Measurements from ENCODE around the gene NLRP1. TPM values are rescaled to one million over a fixed set of nuclear protein-coding genes. Genes with fewer than 3 reads are reported as not detected.

The NLRP1 gene
- total RNA-seq, 2 donors from 2014 or later, result 11.4 to 16.5 TPM

DNA sequence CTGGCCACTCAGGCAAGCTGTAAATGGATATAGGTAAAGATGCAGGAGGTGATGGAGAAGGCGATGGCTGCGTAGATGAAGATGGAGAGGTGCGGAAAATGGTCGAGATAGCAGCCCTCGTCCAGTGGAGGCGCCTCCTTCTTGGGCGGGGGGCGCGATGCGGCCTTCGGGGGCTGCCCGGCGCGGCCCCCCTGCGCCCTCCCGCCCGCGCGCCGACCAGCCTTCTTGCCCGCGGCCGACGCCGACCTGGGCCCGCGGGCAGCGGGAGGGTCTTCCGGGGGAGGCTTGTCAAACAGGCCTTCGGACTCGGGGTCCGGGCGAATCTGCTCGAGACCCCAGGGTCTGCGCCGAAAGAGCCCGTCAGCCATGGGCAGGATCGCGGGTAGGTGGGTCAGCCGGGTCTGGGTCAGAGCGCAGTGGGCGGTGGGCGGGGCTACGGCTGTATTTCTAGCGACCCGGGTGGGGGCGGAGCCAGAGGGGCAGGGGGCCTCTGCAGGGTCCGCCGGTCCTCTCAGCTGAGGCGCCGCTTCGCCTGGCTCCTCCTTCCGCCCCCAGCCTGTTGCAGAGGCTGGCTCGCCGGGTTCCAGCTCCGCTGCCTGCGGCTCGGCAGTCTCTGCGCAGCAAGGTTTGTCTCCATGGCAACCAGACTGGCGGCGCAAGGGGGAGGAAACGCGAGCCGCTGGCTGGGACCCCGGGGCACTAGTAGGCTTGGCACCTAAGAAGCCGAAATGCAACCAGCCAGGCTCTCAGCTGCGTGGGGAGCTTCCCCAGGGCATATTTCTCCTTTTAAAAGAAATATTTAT is 83.5 kb downstream of the NLRP1 start:
- Histone ChIP-seq H3K36me3 (no peaks in the 10 kb centered on the region), H3K27ac (peak overlapping the region in 1 of 2 donors; percentile 39)
- TF ChIP-seq, protein P1, sequence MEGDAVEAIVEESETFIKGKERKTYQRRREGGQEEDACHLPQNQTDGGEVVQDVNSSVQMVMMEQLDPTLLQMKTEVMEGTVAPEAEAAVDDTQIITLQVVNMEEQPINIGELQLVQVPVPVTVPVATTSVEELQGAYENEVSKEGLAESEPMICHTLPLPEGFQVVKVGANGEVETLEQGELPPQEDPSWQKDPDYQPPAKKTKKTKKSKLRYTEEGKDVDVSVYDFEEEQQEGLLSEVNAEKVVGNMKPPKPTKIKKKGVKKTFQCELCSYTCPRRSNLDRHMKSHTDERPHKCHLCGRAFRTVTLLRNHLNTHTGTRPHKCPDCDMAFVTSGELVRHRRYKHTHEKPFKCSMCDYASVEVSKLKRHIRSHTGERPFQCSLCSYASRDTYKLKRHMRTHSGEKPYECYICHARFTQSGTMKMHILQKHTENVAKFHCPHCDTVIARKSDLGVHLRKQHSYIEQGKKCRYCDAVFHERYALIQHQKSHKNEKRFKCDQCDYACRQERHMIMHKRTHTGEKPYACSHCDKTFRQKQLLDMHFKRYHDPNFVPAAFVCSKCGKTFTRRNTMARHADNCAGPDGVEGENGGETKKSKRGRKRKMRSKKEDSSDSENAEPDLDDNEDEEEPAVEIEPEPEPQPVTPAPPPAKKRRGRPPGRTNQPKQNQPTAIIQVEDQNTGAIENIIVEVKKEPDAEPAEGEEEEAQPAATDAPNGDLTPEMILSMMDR (IDR thresholded peaks at IDR 0.05), result no peak

DNA sequence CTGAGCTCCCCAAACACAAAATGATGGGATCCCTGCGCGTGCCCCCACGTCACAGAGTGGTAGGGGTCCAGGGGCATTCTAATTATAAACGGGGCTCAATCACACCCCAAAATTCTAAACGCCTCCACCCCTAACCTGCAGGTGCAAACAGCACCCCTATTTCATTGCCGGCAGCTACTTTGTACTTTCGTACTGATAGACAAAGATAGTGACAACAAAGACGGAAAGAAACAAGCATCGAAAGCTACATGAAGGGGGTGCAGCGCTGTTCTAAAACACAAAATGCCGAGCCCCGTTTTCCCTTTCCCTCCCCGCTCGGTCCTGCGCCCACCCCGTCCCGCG is 84.1 kb downstream of the NLRP1 start:
- no peaks in the 10 kb centered on the region for H3K27me3 ChIP-seq
- no peak for DNase-seq (ENCODE audit: low spot score)
- TF ChIP-seq, protein P1 (IDR thresholded peaks at IDR 0.05), result no peak
- peak overlapping the region; percentile 48 to 61 for H3K4me3 ChIP-seq
- peaks cover 0 to 18% of the 10 kb centered on the region in 2 donors for H3K4me1 ChIP-seq
- no peaks in the 10 kb centered on the region for H3K36me3 ChIP-seq
- no peak overlapping the region for H3K27ac ChIP-seq
- H3K9me3 ChIP-seq, result no peaks in the 10 kb centered on the region

More for the DNA sequence above, 83.5 kb downstream of the NLRP1 start:
- Histone ChIP-seq H3K4me1 (peaks cover 0 to 18% of the 10 kb centered on the region in 2 donors), H3K9me3 (no peaks in the 10 kb centered on the region), H3K4me3 (peak overlapping the region; percentile 48 to 61), H3K27me3 (no peaks in the 10 kb centered on the region)
- peak; percentile 69 for DNase-seq (ENCODE audit: low spot score)

DNA sequence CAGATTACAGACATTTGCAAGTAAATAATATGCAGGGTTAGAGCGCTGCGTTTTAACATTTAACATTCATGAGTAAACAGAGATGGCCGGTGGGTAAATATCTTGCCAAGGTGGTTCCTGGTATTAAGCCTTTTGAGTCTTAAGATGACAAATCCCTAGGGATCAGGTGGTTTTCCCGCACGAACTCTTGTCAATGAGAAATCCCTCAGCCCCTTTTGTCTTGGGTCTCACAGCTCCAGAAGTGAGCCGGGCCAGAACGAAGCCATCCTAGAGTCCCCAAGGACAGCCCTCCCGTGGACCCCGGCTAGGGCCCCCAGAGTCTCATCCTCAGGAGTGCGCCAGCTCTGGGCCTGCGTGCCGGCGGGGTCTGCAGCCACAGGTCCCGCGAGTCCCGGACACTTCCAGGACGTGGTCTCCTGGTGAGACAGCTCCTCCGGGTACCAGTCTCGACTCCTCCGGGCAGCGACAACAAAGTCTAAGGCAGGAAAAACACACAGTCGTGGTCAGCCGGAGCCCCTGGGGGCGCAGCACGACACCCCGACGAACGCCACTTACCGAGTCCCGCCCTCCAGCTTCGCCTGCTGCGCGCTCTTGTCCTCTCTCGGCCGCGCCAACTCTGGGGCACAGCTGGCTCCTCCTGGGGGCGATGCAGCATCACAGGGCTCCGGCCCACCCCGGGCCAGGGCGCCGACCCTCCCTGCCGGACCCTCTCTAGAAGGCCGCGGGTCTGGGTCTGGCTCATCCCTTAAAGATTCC is 84.7 kb downstream of the NLRP1 start:
- peaks cover 0 to 18% of the 10 kb centered on the region in 2 donors for H3K4me1 ChIP-seq
- H3K27me3 ChIP-seq, result no peaks in the 10 kb centered on the region
- TF ChIP-seq, protein P1 (IDR thresholded peaks at IDR 0.05), result no peak
- peak overlapping the region; percentile 48 to 61 for H3K4me3 ChIP-seq
- no peaks in the 10 kb centered on the region for H3K9me3 ChIP-seq
- H3K27ac ChIP-seq, result no peak overlapping the region
- no peaks in the 10 kb centered on the region for H3K36me3 ChIP-seq
- DNase-seq (ENCODE audit: low spot score), result no peak

DNA sequence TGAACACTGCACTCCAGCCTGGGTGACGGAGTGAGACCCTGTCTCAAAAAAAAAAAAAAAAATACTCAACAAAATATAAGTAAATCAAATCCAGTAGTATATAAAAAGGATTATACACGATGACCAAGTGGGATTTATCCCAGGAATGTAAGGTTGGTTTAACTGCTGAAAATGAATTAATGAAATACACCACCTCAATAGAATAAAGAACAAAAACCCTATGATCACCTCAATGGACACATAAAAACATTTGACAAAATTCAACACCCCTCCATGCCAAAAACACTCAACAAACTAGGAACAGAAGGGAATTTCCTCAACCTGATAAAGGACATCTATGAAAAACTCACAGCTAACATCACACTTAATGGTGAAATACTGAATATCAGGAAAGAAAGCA is 91.3 kb downstream of the NLRP1 start:
- no peak overlapping the region for H3K4me3 ChIP-seq
- peaks cover 0 to 5% of the 10 kb centered on the region in 2 donors for H3K4me1 ChIP-seq
- TF ChIP-seq, protein P1 (IDR thresholded peaks at IDR 0.05), result no peak
- no peaks in the 10 kb centered on the region for H3K9me3 ChIP-seq
- H3K27me3 ChIP-seq, result no peaks in the 10 kb centered on the region
- H3K27ac ChIP-seq, result no peak overlapping the region
- DNase-seq (ENCODE audit: low spot score), result no peak
- H3K36me3 ChIP-seq, result peaks cover 21% of the 10 kb centered on the region

DNA sequence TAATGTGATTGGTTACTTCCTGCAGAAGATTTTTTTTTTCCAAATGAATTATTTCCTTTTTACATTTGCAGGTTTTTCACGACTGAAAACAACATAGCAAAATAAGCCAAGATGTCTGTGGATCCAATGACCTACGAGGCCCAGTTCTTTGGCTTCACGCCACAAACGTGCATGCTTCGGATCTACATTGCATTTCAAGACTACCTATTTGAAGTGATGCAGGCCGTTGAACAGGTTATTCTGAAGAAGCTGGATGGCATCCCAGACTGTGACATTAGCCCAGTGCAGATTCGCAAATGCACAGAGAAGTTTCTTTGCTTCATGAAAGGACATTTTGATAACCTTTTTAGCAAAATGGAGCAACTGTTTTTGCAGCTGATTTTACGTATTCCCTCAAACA is 95.6 kb downstream of the NLRP1 start:
- no peak for DNase-seq (ENCODE audit: low spot score)
- Histone ChIP-seq H3K4me3 (no peak overlapping the region), H3K27me3 (no peaks in the 10 kb centered on the region), H3K36me3 (peaks cover 27% of the 10 kb centered on the region), H3K9me3 (no peaks in the 10 kb centered on the region), H3K4me1 (peaks cover 0 to 30% of the 10 kb centered on the region in 2 donors), H3K27ac (no peak overlapping the region)
- TF ChIP-seq, protein P1 (IDR thresholded peaks at IDR 0.05), result no peak

All from right atrium auricular region (tissue), 2 donors.